Activated T-cell treated with anti-CD3 and anti-CD28 coated beads, Interleukin-2, amount 50 U/mL, for 1 hour (primary cell): ENCODE data around the gene CTNNA2.

Source experiments
- DNase-seq: peaks from one replicate; pipeline ENCODE4 v3.0.0-alpha.2; 2020

CTNNA2 gene

DNA sequence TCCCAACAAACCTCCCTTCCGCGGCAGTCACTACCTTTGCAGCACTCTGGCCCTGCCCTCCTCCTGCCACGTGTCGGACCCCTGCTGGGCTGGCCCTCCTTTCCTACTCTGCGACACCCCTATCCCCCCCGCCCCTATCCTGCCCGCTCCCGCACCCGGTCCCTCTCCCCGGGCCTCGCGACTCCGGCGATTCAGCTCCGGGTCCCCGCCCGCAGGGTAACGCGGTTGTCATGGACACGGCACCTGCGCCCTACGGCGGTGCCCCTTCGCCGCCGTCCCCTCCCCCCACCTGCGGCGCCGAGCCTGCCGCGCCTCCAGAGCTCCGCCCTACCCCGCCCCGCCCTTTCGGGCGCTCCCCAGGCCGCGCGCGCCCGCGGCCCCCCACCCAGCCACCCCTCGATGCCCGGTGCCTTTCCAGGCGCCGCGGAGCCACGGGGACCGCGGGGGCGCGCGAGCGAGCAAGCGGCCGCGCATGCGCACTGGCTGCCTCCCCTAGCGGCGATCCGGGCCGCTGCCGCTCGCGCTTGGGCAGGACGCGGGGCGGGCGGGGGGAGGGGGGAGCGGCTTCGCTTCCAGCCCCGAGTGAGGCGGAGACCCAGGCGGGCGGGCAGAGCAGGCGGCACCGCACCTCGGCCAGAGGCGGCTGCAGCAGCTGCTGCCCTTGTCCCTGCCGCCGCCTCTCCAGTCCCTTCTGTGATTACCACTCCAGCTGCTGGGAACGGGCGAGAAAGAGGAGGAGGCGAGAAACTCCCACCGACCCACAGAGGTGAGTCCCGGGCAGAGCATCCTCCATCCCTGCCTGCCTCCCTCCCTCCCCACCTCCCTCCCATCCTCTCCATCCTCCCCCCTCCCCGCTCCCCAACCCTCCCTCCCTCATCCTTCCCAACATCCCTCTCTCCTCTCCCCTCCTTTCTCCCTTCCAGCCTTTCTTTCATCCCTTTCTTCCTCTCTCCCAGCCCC lies at the start of gene CTNNA2:
Gene CTNNA2, plus strand, starts transcription at position 610 of the 960 bp plus-strand sequence.
- no peak for DNase-seq

DNA sequence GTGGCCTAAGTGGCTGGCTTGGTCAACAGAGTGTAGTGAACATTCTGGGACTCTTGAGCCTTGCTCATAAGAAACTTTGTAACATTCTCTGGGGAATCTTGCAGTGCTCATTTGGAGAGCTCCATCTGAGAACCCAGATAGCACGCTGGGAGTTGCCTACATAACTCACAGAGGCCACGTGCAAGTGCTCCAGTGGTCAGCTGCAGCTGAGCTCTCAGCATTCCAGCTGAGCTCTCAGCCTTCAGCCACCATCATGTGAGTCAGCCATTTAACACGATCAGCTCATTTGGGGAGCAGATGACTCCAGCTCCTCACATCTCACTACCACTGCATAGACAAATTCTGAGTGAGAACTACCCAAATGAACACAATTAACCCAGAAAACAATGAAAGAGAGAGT lies 25.5 kb upstream of the CTNNA2 start:
- DNase-seq = no peak

DNA sequence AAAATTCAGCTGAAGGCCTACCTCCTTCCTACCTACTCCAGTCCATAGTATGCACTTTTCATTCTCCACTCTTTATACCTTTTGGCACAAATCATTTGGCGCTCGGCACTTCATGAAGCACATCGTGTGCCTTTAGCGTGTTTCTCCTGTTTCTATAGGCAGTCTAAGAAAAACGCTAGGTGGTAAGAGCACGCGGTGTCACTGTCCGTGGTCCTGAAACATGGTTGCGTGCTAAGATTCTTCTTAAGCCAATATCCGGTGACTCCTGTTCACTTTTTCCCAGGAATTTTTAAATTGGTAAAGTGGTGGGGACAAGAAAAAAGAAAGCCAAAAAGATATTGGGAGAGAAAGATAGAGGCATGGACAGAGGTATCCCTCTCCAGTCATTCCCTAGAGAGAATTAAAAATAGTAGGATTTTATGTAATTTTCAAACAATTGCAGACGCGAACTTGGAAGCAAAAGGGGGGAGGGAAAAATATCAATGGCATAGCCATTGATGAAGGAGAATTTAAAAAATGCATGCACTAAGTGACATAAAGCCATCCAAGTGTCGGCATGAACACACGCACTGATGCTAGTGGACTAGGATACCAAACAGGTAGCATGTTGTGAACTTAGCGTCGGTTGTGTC lies 1.4 kb upstream of the CTNNA2 start:
- DNase-seq = no peak

DNA sequence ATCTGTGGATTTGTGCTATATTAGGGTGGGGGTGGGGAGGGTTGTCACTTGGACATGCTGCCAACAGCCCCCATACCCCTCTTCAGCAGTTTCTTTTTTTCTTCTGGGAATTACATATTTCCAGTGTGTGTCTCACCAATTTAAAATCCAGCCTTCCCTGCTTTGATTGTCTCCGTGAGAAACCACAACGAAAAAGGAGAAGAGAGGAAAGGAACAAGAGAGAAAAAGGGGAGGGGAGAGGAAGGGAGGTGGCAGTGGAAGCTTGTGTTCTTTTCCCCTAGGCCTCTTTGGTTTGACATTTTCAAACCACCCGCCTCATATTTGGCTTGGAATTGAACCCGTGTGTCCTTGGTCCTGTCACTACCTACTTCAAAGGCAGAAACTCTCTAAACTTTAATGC lies 860 bp downstream of the CTNNA2 start:
- DNase-seq = no peak

DNA sequence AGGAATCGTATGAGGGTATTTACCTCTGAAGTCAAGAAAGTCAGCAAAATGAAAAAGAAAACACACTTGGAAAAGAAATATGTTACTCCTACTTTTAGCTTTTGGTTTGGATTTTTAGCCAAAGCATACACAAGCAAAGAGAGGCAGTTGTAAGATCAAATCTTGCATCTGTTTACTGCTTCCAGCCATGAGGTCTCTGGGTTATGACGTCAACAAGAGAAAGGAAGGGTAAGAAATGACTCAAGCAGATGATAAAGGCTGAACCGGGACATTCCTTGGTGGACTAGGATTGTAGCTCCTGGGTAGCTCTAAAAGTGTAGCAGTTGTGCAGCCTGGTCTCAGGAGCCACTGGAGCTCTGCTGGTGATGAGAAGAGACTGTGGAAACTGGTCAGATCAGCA lies 16.8 kb downstream of the CTNNA2 start:
- no peak for DNase-seq

DNA sequence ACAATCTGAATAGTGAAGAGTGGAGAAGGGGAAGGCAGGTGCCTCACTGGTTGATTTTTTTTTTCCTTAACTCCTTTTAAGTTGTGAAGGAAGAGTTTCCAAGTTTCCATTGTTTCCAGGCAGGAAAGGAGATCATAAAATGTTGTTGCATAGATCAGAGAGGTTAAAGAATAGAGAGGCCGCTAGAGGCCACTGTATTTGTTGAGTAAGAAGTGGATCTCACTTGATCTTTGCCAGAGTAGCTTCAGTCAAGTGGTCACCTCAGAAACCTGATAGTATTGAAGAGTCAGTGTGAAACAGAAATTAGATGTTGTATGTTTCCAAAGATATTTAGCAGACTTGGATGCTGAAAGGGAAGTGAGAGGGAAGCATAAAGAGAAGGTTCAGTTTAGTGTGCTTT lies 17.6 kb downstream of the CTNNA2 start:
- DNase-seq = no peak

DNA sequence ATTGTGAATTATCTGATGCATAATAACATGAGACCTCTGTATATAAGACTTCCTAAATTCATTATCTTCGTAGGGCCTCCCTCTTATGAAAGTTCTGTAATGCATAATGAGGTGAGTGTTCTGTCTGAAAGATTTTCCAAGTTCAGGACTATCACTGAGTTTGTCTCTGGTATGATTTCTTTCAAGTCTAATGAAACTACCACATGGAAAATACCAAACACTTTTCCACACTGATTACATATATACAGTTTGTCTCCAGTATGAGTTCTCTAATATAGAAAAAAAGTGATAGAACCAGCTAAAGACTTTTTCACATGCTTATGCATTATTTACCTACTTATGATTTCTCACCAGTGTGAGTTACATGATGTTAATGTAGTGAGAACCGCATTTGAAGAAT lies 34.7 kb downstream of the CTNNA2 start:
- no peak for DNase-seq

DNA sequence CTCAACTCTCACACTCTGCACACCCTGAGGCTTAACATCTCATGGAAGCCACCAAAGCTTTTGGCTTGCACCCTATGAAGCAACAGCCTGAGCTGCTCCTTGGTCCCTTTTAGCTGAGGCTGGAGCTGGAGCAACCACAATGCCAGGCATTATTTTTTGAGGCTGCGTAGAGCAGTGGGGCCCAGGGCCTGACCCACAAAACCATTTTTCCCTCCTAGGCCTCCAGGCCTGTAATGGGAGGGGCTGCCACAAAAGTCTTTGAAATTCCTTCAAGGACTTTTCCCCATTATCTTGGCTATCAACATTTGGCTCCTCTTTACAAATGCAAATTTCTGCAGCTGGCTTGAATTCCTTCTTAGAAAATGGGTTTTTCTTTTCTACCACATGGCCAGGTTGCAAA lies 39.8 kb downstream of the CTNNA2 start:
- DNase-seq = no peak

DNA sequence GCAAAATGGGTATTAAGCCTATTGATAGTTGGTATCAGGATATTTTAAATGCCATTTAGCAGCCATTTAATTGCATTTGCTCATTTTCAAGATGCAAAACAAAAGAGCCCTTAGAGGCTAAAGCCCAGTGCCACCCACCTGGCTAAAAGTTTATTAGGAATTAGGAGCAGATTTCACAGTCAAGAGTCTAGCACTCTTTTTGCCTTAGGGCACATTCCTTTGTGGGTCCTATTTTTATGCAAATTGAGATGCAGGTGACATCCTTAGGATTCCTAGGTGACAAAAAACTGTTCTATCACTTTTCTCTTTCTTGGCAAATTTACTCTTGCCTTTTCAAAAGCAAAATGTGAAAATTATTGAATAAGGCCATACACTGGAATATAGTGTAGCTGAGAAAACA lies 42.0 kb downstream of the CTNNA2 start:
- no peak for DNase-seq

DNA sequence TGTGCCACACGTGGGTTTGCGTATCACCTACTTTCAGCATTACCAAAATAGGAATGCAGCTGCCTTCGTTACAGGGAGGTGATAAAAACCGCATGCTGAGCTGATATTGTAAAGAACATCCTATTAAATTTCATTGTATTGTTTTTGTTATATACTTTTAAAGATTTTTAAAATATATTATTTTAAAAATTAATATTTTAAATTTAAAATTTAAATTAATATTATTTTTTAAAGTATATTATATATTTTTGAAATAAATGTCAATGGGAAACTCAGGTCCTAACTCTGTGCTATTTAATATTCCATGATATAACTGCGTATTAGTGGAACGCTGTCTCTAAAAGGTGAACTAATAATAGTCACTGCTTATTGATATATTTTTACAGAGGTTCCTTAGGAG lies 51.2 kb downstream of the CTNNA2 start:
- no peak for DNase-seq

DNA sequence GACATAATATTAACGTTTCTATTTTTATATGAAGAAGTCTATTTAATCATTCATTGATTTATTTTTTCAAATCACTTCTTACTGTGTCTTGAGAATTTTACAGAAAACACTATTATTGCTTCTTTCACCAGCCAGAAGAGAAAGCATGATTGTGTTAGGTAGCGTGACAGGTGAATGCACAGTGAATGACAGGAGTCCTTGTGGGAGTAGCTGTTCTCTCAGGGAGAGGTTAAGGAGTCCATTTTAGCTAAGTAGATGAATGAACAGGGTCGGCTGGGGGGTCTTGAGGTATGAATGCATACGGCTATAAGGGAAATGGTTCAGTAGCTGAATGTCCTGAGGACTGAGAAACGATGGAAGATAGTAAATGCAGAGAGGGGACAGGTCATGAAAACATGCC lies 56.2 kb downstream of the CTNNA2 start:
- no peak for DNase-seq

DNA sequence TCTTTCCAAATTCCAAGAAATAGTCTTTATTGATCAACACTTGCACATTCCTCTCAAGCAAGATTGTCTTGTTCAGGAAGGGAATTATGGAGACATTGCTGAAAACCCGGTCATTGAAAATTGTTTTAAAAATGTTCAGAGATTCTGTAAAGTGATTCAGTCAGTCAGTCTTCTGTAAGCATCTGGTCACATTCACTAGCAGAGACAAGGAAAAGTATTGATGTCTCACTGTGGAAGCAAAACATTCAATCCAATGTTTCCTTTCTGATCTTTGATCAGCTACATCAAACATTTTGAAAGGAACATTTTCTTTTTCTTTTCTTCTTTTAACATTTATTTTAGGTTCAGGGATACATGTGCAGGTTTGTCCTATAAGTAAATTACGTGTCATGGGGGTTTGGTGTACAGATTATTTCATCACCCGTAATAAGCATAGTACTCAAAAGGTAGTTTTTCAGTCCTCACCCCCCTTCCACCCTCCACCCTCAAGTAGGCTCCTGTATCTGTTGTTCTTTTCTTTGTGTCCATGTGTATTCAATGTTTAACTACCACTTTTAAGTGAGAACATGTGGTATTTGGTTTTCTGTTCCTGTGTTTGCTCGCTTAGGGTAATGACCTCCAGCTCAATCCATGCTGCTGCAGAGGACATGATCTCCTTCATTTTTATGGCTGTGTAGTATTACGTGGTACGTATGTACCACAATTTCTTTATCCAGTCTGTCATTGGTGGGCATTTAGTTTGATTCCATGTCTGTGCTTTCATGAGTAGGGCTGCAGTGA lies 61.2 kb downstream of the CTNNA2 start:
- DNase-seq = no peak

DNA sequence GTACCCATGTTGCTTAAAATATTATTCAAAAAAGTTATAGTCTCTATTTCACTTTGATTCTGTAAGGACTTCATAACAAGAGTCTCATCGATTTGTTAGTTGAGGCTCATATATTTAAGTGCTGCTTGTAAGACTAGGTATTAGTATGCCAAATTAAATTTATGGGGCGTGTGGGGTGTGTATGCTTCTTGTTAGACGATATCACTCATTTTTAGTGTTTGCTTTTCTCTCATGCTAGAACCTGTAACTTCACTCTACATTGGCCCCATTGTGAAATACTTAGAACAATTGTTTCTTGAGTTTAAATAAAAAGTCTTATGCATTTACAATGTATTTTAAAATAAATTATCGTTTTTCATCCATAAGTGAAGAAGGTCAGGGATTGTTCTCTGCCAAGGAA lies 63.6 kb downstream of the CTNNA2 start:
- DNase-seq = no peak

DNA sequence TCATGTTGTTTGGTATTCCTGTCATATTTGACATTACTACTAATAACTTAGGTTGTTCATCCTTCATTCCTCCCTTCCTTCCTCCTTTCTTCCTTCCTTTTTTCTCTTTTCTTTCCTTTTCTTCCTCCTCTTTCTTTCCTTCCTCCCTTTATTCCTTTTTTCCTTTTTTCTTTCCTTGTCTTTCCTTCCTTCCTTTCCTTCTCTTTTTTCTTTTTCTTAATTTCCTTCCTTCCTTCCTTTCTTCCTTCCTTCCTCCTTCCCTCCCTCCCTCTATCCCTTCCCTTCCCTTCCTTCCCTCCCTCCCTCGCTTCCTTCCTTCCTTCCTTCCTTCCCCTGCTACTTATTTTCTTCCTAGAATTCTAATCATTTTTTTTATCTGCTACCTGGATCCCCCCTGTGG lies 66.1 kb downstream of the CTNNA2 start:
- no peak for DNase-seq

DNA sequence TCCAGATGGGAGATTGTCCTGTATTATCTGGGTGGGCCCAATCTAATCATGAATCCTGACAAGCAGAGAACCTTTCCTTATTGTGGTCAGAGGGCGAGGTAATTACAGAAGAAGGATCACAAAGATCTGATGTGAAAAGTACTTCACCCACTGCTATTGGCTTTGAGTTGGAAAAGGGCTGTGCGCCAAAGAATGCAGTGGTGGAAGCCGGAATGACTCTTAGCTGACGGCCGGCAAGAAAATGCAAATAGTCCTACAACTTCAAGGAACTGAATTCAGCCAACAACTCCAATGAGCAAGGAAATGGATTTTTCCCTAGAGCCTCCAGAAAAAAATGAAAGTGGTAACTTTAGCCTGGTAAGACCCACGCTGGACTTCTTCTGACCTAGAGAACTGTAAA lies 67.3 kb downstream of the CTNNA2 start:
- no peak for DNase-seq

DNA sequence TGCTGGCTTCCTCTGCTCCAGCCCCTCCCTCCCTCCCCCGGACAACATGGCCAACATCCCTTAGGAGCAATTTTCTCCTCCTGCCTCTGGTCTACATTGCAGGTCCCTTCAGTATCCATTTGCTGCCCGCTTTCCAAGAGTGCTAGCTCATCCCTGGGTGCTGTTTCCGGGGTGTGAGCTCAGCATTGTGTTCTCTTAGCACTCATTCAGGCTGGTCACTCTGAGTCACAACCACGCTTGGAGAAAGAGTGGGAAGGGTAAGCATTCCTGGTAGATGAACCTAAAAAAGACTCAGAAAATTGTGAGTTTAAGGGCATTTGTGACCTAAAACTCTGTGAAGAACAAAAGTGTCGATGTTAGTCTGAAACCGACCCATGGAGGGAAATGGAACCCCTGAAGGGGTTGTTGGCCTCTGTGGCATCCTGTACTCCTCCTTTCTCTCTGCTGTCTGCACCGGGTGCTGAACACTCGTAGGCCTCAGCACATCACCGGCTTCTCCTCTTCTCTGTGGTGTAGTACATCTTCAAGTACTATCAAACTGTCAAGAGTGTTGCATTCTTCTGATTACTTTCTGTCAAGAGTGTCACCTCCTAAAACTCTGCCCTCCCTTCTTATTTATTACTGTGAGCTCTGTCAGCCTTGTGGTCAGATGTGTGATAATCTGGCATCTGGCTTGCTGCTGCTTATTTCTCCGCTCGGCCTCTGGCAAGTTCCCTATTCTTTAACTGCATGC lies 73.0 kb downstream of the CTNNA2 start:
- DNase-seq = no peak

DNA sequence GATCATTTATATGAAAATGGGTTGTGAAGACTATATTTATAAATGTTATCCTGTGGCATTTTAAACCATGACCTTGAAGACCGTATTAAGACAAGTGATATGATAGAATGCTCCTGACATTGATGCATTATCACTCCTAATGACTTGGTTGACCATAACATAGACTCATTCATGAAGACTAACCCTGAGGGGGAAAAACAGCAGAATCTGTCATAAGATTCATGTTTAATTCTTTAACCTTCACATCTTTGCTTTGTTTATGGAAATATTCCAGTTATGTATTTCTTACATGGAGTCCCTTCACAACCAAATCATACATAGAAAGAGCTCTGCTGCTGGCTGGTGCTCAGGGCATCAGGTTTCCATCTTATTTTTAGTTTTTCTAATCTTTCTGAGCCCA lies 78.4 kb downstream of the CTNNA2 start:
- DNase-seq = no peak

DNA sequence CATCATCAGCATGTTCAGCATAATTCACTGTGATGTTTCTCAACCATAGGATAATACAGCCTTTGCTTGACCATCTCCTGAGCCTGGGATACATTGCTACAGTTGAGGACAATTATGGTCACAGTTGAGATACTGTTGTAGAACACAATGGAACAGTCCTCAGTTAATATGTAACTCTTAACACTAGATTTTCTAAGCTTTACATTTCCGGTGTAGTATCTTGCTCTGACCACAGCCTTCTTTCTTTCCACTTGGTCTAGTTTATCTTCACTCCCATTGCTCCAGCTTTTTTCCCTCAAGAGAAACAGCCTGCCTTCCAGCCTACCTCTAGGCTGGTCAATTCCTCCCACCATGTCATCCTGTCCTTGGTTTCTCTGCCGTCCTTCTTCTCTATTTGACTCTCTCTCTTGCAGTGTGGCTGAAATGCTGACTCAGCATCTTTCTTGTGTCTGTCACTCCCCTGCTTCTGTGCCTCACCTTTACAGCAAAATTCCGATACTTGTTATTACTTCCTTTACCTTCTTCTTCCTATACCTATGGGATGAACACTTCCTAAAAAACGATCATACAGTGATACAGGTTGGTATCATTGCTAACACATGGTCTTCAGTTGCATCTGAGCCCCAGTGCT lies 80.5 kb downstream of the CTNNA2 start:
- no peak for DNase-seq

DNA sequence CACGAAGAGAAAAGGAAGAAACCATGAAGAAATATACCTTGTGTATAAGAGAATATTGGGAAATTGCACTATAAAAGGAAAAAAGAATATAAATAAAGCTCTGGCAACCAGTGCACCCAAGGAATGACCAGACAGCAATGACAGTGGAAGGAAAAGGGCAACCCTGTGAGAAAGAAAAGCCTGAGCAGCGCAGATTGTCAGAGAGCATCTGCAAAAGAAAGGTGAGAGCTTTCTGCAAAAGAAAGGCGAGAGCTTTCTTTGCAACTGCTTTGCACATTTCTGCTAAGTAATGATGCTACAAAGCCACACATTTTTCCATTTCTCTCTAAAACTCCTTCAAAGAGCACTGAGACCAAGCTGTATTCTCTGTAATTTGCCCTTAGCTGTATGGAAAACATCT lies 83.6 kb downstream of the CTNNA2 start:
- no peak for DNase-seq

DNA sequence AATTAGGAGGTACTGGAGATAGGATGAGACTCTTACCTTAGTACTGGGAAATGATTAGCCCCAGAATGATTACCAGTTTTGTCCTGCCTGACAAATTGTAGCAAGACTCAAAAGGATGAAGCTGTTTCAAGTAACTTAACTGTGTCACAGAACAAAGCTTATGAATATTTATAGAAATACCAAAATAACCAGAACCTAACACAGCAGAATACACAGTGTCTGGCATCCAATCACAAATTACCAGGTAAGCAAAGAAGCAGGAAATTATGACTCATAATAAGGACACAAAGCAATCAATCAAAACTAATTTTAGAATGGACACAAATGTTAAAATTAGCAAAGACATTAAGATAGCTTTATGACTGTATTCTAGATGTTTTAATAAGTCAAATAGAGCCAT lies 91.9 kb downstream of the CTNNA2 start:
- DNase-seq = no peak

DNA sequence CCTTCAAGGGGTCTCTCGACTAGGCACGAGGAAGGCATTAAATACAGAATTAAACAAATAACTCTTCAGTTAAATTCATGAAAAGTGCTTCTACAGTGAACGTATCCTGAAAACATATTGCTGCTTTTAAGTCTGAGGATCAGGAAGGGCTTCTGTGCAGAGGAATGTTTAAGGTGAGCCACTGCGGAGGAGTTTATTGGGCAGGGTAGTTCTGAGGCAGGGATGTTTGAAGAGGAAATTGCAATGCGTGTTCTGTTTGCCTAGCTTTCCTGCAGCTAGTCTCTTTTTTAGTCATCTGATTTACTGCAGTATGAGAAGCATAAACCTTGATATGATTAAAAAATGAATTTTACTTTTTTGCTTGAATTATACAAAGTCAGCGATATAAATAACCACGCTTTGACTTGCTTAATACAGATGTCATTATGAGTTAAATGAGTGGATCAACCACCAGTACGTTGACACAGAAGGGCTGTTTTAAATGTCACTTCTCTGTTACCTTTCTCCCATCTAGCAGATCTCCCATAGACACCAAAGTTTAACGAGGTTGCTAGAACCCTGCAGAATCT lies 98.7 kb downstream of the CTNNA2 start:
- no peak for DNase-seq

DNA sequence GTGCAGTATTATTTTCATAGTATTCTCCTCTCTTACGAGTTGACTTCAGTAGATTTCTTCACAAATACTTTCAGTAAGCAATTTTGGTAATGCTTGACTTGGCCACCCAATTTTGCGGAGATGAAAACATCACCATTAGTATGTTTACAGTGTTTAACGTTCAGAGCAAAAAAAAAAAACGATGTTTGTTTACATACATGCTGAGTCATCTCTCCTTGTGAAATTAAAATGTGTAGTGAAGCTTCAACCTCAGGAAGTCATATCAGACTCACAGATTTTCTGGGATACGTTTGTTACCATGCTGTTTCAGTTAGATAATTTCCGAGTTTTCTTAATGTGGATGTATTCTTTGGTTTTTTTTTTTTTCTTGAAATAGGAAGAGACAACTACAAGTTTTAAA lies 100.1 kb downstream of the CTNNA2 start:
- no peak for DNase-seq
